ENCODE results near the gene AKR1E2. TPM values are rescaled to one million over a fixed set of nuclear protein-coding genes. Genes with fewer than 3 reads are reported as not detected.

AKR1E2 gene
- total and polyA plus RNA-seq, 2 donors from 2014 or later, result 1.8 to 5.8 TPM

GRCh38 chr10:4848356-4849041 lies 22.5 kb downstream of the AKR1E2 start:
- no peak overlapping the region for H3K27ac ChIP-seq (ENCODE audit: low read depth in 2 of 2, low read length in 2 of 2)
- H3K27me3 ChIP-seq (ENCODE audit: control insufficient read depth, insufficient read depth, low read length), result no peaks in the 10 kb centered on the region
- no peaks in the 10 kb centered on the region for H3K9me3 ChIP-seq (ENCODE audit: control insufficient read depth in 2 of 3, insufficient read depth in 1 of 3, low read length in 3 of 3)
- no peak overlapping the region for H3K9ac ChIP-seq (ENCODE audit: low read length in 3 of 3)
- FAIRE-seq, result no peak
- H3K4me3 ChIP-seq (ENCODE audit: low read length in 3 of 3), result no peak overlapping the region
- no peaks in the 10 kb centered on the region for H3K36me3 ChIP-seq (ENCODE audit: control insufficient read depth in 2 of 3, insufficient read depth in 3 of 3, low read length in 3 of 3)
- intact Hi-C loops (cut with DNase I), result loop anchor here (10.0 kb wide), 1 partner anchor 256 kb away; no protein-coding TSS in a partner anchor
- no peak for DNase-seq
- H3K4me1 ChIP-seq (ENCODE audit: control insufficient read depth in 2 of 3, insufficient read depth in 2 of 3, low read depth in 1 of 3, low read length in 3 of 3), result peaks cover 0 to 4% (median 0%) of the 10 kb centered on the region in 3 donors
- no peak for TF ChIP-seq CTCF (IDR thresholded peaks at IDR 0.05; ENCODE audit: borderline replicate concordance, extremely low read depth, insufficient read depth)

- DNase-seq (no peak), FAIRE-seq (no peak)
- Histone ChIP-seq H3K27me3 (ENCODE audit: control insufficient read depth, insufficient read depth, low read length) (no peaks in the 10 kb centered on the region), H3K9ac (ENCODE audit: low read length in 3 of 3) (no peak overlapping the region), H3K27ac (ENCODE audit: low read depth in 2 of 2, low read length in 2 of 2) (no peak overlapping the region), H3K4me1 (ENCODE audit: control insufficient read depth in 2 of 3, insufficient read depth in 2 of 3, low read depth in 1 of 3, low read length in 3 of 3) (peaks cover 0 to 4% (median 0%) of the 10 kb centered on the region in 3 donors), H3K9me3 (ENCODE audit: control insufficient read depth in 2 of 3, insufficient read depth in 1 of 3, low read length in 3 of 3) (no peaks in the 10 kb centered on the region), H3K36me3 (ENCODE audit: control insufficient read depth in 2 of 3, insufficient read depth in 3 of 3, low read length in 3 of 3) (no peaks in the 10 kb centered on the region), H3K4me3 (ENCODE audit: low read length in 3 of 3) (peak overlapping the region in 1 of 3 donors; percentile 28)
- TF ChIP-seq CTCF (IDR thresholded peaks at IDR 0.05; ENCODE audit: borderline replicate concordance, extremely low read depth, insufficient read depth), result no peak
- intact Hi-C loops (cut with DNase I), result loop anchor here (10.0 kb wide), 1 partner anchor 256 kb away; no protein-coding TSS in a partner anchor
Measured at GRCh38 chr10:4849042-4849402, 23.0 kb downstream of the AKR1E2 start.

GRCh38 chr10:4849555-4850242 lies 23.7 kb downstream of the AKR1E2 start:
- intact Hi-C loops (cut with DNase I), result loop anchor here (10.0 kb wide), 1 partner anchor 255 kb away; no protein-coding TSS in a partner anchor
- Histone ChIP-seq H3K27me3 (ENCODE audit: control insufficient read depth, insufficient read depth, low read length) (no peaks in the 10 kb centered on the region), H3K4me3 (ENCODE audit: low read length in 3 of 3) (peak overlapping the region in 1 of 3 donors; percentile 28), H3K4me1 (ENCODE audit: control insufficient read depth in 2 of 3, insufficient read depth in 2 of 3, low read depth in 1 of 3, low read length in 3 of 3) (peaks cover 0 to 4% (median 0%) of the 10 kb centered on the region in 3 donors), H3K27ac (ENCODE audit: low read depth in 2 of 2, low read length in 2 of 2) (no peak overlapping the region), H3K36me3 (ENCODE audit: control insufficient read depth in 2 of 3, insufficient read depth in 3 of 3, low read length in 3 of 3) (no peaks in the 10 kb centered on the region), H3K9ac (ENCODE audit: low read length in 3 of 3) (no peak overlapping the region), H3K9me3 (ENCODE audit: control insufficient read depth in 2 of 3, insufficient read depth in 1 of 3, low read length in 3 of 3) (no peaks in the 10 kb centered on the region)
- DNase-seq (peak; percentile 92 to 95 (median 94)), FAIRE-seq (peak; percentile 94)
- TF ChIP-seq CTCF (IDR thresholded peaks at IDR 0.05; ENCODE audit: borderline replicate concordance, extremely low read depth, insufficient read depth), result peak; percentile 100
